NT2/D1 (cell line): ENCODE results near the gene GABPB1.

ENCODE experiments used
- DNase-seq: peaks from one replicate; pipeline ENCODE4 v3.0.0-alpha.2; 2011; ENCODE audit warnings: low read depth, low spot score
- H3K27me3 ChIP-seq: 2 replicates; pipeline ENCODE4 v1.6.0; 2011; ENCODE audit warnings: mild to moderate bottlenecking; ENCODE audit not compliant: insufficient read length, insufficient read depth
- H3K36me3 ChIP-seq: 2 replicates; pipeline ENCODE4 v1.6.1; 2011; ENCODE audit warnings: mild to moderate bottlenecking, low read length, mixed read lengths; ENCODE audit not compliant: insufficient read depth, insufficient read length
- H3K4me1 ChIP-seq: 2 replicates; pipeline ENCODE4 v1.5.1; 2011; ENCODE audit not compliant: insufficient read depth, insufficient read length
- H3K4me3 ChIP-seq: 2 replicates; pipeline ENCODE4 v1.5.1; 2011; ENCODE audit warnings: low read depth; ENCODE audit not compliant: insufficient read length
- H3K9ac ChIP-seq: 2 replicates; pipeline ENCODE4 v1.6.0; 2011; ENCODE audit warnings: low read depth; ENCODE audit not compliant: insufficient read length
- H3K9me3 ChIP-seq: 2 replicates; pipeline ENCODE4 v1.5.1; 2011; ENCODE audit warnings: mild to moderate bottlenecking, low read length; ENCODE audit not compliant: insufficient read depth
- SUZ12 ChIP-seq: IDR thresholded peaks from 2 replicates; pipeline ENCODE4 v1.6.1; 2011; ENCODE audit not compliant: insufficient read length, insufficient read depth; ENCODE audit errors: extremely low read depth
- YY1 ChIP-seq: IDR thresholded peaks from 2 replicates; pipeline ENCODE4 v1.6.1; 2011; ENCODE audit not compliant: insufficient read length, insufficient read depth
- ZNF274 ChIP-seq: IDR thresholded peaks from 2 replicates; pipeline ENCODE4 v1.6.1; 2011; ENCODE audit warnings: mild to moderate bottlenecking, low read depth, low read length

Gene GABPB1

GRCh38 chr15:50248994-50249582 is 105.9 kb downstream of the GABPB1 start:
- TF ChIP-seq ZNF274 (no peak), SUZ12 (no peak), YY1 (no peak)
- Histone ChIP-seq H3K9ac (no peak overlapping the region), H3K4me1 (no peaks in the 10 kb centered on the region), H3K27me3 (no peaks in the 10 kb centered on the region), H3K4me3 (no peak overlapping the region), H3K9me3 (no peaks in the 10 kb centered on the region), H3K36me3 (no peaks in the 10 kb centered on the region)
- DNase-seq = no peak

GRCh38 chr15:50247819-50248655 is 107.0 kb downstream of the GABPB1 start:
- H3K9me3 ChIP-seq = no peaks in the 10 kb centered on the region
- no peak for DNase-seq
- H3K4me3 ChIP-seq = no peak overlapping the region
- no peaks in the 10 kb centered on the region for H3K36me3 ChIP-seq
- H3K4me1 ChIP-seq = no peaks in the 10 kb centered on the region
- no peaks in the 10 kb centered on the region for H3K27me3 ChIP-seq
- H3K9ac ChIP-seq = no peak overlapping the region
- TF ChIP-seq SUZ12 (no peak), ZNF274 (no peak), YY1 (no peak)

- H3K27me3 ChIP-seq = no peaks in the 10 kb centered on the region
- no peaks in the 10 kb centered on the region for H3K4me1 ChIP-seq
- H3K4me3 ChIP-seq = no peak overlapping the region
- DNase-seq = no peak
- no peaks in the 10 kb centered on the region for H3K36me3 ChIP-seq
- no peak for TF ChIP-seq YY1
- no peak for TF ChIP-seq SUZ12
- no peak for TF ChIP-seq ZNF274
- no peaks in the 10 kb centered on the region for H3K9me3 ChIP-seq
- H3K9ac ChIP-seq = no peak overlapping the region
Observed at GRCh38 chr15:50246631-50247030, 108.4 kb downstream of the GABPB1 start.

GRCh38 chr15:50244959-50245624 is 109.9 kb downstream of the GABPB1 start:
- Histone ChIP-seq H3K36me3 (no peaks in the 10 kb centered on the region), H3K9me3 (no peaks in the 10 kb centered on the region), H3K4me3 (no peak overlapping the region), H3K4me1 (peaks cover 2% of the 10 kb centered on the region), H3K27me3 (no peaks in the 10 kb centered on the region), H3K9ac (no peak overlapping the region)
- no peak for TF ChIP-seq YY1
- no peak for TF ChIP-seq ZNF274
- no peak for TF ChIP-seq SUZ12
- no peak for DNase-seq

- Histone ChIP-seq H3K36me3 (no peaks in the 10 kb centered on the region), H3K9ac (no peak overlapping the region), H3K27me3 (no peaks in the 10 kb centered on the region), H3K9me3 (no peaks in the 10 kb centered on the region), H3K4me1 (peaks cover 2% of the 10 kb centered on the region), H3K4me3 (no peak overlapping the region)
- DNase-seq = no peak
- TF ChIP-seq ZNF274 (no peak), YY1 (no peak), SUZ12 (no peak)
Observed at GRCh38 chr15:50244153-50244552, 110.8 kb downstream of the GABPB1 start.

- no peak for DNase-seq
- no peak overlapping the region for H3K4me3 ChIP-seq
- H3K9me3 ChIP-seq = no peaks in the 10 kb centered on the region
- no peaks in the 10 kb centered on the region for H3K27me3 ChIP-seq
- no peaks in the 10 kb centered on the region for H3K36me3 ChIP-seq
- H3K9ac ChIP-seq = no peak overlapping the region
- TF ChIP-seq SUZ12 (no peak), ZNF274 (no peak), YY1 (no peak)
- peaks cover 2% of the 10 kb centered on the region for H3K4me1 ChIP-seq
Observed at GRCh38 chr15:50241684-50242450, 113.1 kb downstream of the GABPB1 start.
